Uterus (tissue), 4 donors: ENCODE measurements around the gene TNFAIP8L1. TPM values are rescaled to one million over a fixed set of nuclear protein-coding genes. Genes with fewer than 3 reads are reported as not detected.

Experiments used
- DNase-seq, 2 donors: peaks; one replicate each; pipeline ENCODE4 v3.0.0-alpha.2; 2019 to 2020
- H3K27ac ChIP-seq, 2 donors: fragments of 200-600 bp; sonication (generic); 1 replicate in 1 of 2; 2 replicates in 1 of 2; pipeline ENCODE4 v1.5.1; 2016 to 2018
- H3K27me3 ChIP-seq, 2 donors: fragments of 200-600 bp; sonication (generic); one replicate each; pipeline ENCODE4 v1.5.1; 2018 to 2019; ENCODE audit warnings: control low read depth in 1 of 2
- H3K36me3 ChIP-seq, 2 donors: fragments of 200-600 bp; sonication (generic); one replicate each; pipeline ENCODE4 v1.5.1; 2019; ENCODE audit warnings: control low read depth in 1 of 2
- H3K4me1 ChIP-seq, 2 donors: fragments of 200-600 bp; sonication (generic); one replicate each; pipeline ENCODE4 v1.5.1; 2018 to 2019; ENCODE audit warnings: control low read depth in 1 of 2
- H3K4me3 ChIP-seq, 2 donors: fragments of 200-600 bp; sonication (generic); 1 replicate in 1 of 2; 2 replicates in 1 of 2; pipeline ENCODE4 v1.5.1; 2018 to 2019; ENCODE audit warnings: mild to moderate bottlenecking in 1 of 2
- H3K9me3 ChIP-seq, 2 donors: fragments of 200-600 bp; sonication (generic); one replicate each; pipeline ENCODE4 v1.5.1; 2019; ENCODE audit warnings: control low read depth in 1 of 2
- CTCF ChIP-seq, 4 experiments: fragments of 200-600 bp in 2 of 4; fragments of 450-650 bp in 2 of 4; sonication (generic) in 2 of 4; IDR thresholded peaks; one replicate each; pipeline ENCODE4 v1.5.1; 2016 to 2019; ENCODE audit warnings: antibody characterized with exemption in 4 of 4, mild to moderate bottlenecking in 2 of 4, moderate library complexity in 1 of 4
- POLR2A ChIP-seq, 2 donors: fragments of 450-650 bp; IDR thresholded peaks; one replicate each; pipeline ENCODE4 v1.6.1; 2016; ENCODE audit warnings: antibody characterized with exemption in 2 of 2, mild to moderate bottlenecking in 1 of 2, moderate library complexity in 1 of 2
- intact Hi-C: fragments of 100-400 bp; cut with DNase I; formaldehyde crosslinking; loops from one replicate; pipeline ENCODE4 v1.15.1; 2023; ENCODE audit warnings: low total_unique reads
- total RNA-seq, 4 donors: library from RNA; depleted of rRNA in 3 of 4; stranded (reverse); fragments of >200 nt in 3 of 4; gene quantifications; one replicate each; pipeline versions ENCODE4 v1.1.0 to v1.2.4, GENCODE V29; 2014 to 2023
- donor health status: DM: yes; HTN: yes; CAD: no.

The TNFAIP8L1 gene
- total RNA-seq, 4 donors from 2014 or later = 0.77 to 20.6 (median 9.1) TPM

- Histone ChIP-seq H3K4me1 (peaks cover 0 to 8% of the 10 kb centered on the region in 2 donors), H3K27me3 (no peaks in the 10 kb centered on the region), H3K36me3 (no peaks in the 10 kb centered on the region), H3K9me3 (no peaks in the 10 kb centered on the region), H3K27ac (no peak overlapping the region), H3K4me3 (no peak overlapping the region)
- intact Hi-C loops = no loop called here
- no peak for TF ChIP-seq POLR2A (IDR thresholded peaks at IDR 0.05)
- TF ChIP-seq CTCF (IDR thresholded peaks at IDR 0.05) = no peak
- no peak for DNase-seq
Observed at GRCh38 chr19:4642625-4643024, 3.3 kb downstream of the TNFAIP8L1 start.

GRCh38 chr19:4645718-4646117 lies 6.4 kb downstream of the TNFAIP8L1 start:
- DNase-seq = no peak
- H3K4me1 ChIP-seq = no peaks in the 10 kb centered on the region
- H3K4me3 ChIP-seq = no peak overlapping the region
- no peaks in the 10 kb centered on the region for H3K36me3 ChIP-seq
- no peak for TF ChIP-seq POLR2A (IDR thresholded peaks at IDR 0.05)
- no peak for TF ChIP-seq CTCF (IDR thresholded peaks at IDR 0.05)
- no peak overlapping the region for H3K27ac ChIP-seq
- intact Hi-C loops = no loop called here
- H3K9me3 ChIP-seq = no peaks in the 10 kb centered on the region
- H3K27me3 ChIP-seq = no peaks in the 10 kb centered on the region

- DNase-seq = peak; percentile 54 to 73
- no peaks in the 10 kb centered on the region for H3K9me3 ChIP-seq
- H3K4me3 ChIP-seq = no peak overlapping the region
- intact Hi-C loops = no loop called here
- TF ChIP-seq CTCF (IDR thresholded peaks at IDR 0.05) (no peak), POLR2A (IDR thresholded peaks at IDR 0.05) (no peak)
- peak overlapping the region in 1 of 2 donors; percentile 58 for H3K27ac ChIP-seq
- H3K27me3 ChIP-seq = no peaks in the 10 kb centered on the region
- no peaks in the 10 kb centered on the region for H3K4me1 ChIP-seq
- no peaks in the 10 kb centered on the region for H3K36me3 ChIP-seq
Observed at GRCh38 chr19:4647676-4648644, 8.6 kb downstream of the TNFAIP8L1 start.

- TF ChIP-seq CTCF (IDR thresholded peaks at IDR 0.05) (no peak), POLR2A (IDR thresholded peaks at IDR 0.05) (no peak)
- H3K4me3 ChIP-seq = no peak overlapping the region
- no peak overlapping the region for H3K27ac ChIP-seq
- intact Hi-C loops = no loop called here
- H3K4me1 ChIP-seq = no peaks in the 10 kb centered on the region
- no peaks in the 10 kb centered on the region for H3K27me3 ChIP-seq
- no peak for DNase-seq
- no peaks in the 10 kb centered on the region for H3K9me3 ChIP-seq
- no peaks in the 10 kb centered on the region for H3K36me3 ChIP-seq
Observed at GRCh38 chr19:4649392-4650047, 10.2 kb downstream of the TNFAIP8L1 start.

- Histone ChIP-seq H3K4me3 (no peak overlapping the region), H3K27ac (no peak overlapping the region), H3K9me3 (no peaks in the 10 kb centered on the region), H3K4me1 (no peaks in the 10 kb centered on the region), H3K27me3 (no peaks in the 10 kb centered on the region), H3K36me3 (no peaks in the 10 kb centered on the region)
- DNase-seq = no peak
- TF ChIP-seq POLR2A (IDR thresholded peaks at IDR 0.05) (no peak), CTCF (IDR thresholded peaks at IDR 0.05) (no peak)
- intact Hi-C loops = no loop called here
Observed at GRCh38 chr19:4650159-4650558, 10.8 kb downstream of the TNFAIP8L1 start.
